Measurements from ENCODE around the gene CYP39A1.

DNA sequence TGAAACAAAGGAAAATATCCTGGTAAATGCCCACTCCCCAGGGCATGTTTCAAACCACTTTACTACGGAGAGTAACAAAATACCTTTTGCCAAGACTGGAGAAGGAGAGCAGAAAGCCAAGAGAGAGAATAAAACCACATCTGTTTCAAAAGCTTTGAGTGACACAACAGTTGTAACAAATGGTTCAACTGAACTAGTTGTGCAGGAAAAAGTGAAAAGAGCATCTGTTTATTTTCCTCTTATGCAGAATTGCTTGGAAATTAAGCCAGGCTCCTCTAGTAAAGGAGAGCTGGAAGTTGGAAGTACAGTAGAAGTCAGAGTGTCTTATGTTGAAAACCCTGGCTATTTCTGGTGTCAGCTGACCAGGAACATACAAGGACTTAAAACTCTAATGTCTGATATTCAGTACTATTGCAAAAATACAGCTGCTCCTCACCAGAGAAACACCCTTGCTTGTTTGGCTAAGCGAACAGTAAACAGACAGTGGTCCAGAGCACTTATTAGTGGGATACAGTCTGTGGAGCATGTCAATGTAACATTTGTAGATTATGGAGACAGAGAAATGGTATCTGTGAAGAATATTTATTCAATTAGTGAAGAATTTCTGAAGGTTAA is 37.6 kb upstream of the CYP39A1 start:
- TF ChIP-seq, protein P1, sequence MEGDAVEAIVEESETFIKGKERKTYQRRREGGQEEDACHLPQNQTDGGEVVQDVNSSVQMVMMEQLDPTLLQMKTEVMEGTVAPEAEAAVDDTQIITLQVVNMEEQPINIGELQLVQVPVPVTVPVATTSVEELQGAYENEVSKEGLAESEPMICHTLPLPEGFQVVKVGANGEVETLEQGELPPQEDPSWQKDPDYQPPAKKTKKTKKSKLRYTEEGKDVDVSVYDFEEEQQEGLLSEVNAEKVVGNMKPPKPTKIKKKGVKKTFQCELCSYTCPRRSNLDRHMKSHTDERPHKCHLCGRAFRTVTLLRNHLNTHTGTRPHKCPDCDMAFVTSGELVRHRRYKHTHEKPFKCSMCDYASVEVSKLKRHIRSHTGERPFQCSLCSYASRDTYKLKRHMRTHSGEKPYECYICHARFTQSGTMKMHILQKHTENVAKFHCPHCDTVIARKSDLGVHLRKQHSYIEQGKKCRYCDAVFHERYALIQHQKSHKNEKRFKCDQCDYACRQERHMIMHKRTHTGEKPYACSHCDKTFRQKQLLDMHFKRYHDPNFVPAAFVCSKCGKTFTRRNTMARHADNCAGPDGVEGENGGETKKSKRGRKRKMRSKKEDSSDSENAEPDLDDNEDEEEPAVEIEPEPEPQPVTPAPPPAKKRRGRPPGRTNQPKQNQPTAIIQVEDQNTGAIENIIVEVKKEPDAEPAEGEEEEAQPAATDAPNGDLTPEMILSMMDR (IDR thresholded peaks at IDR 0.05): no peak
- TF ChIP-seq POLR2A (IDR thresholded peaks at IDR 0.05): no peak
- TF ChIP-seq POLR2AphosphoS5 (IDR thresholded peaks at IDR 0.05): no peak

All from prostate gland (tissue), 2 donors.